H9 (cell line): ENCODE measurements around the gene ACTA1. TPM values are rescaled to one million over a fixed set of nuclear protein-coding genes. Genes with fewer than 3 reads are reported as not detected.

Experiments used
- DNase-seq: peaks from one replicate; pipeline ENCODE4 v3.0.0-alpha.2; 2017
- H2AFZ ChIP-seq: one replicate; pipeline ENCODE4 v1.6.1; 2013; ENCODE audit warnings: mild to moderate bottlenecking, low read length, control low read depth, moderate library complexity
- H2AK5ac ChIP-seq: 2 replicates; pipeline ENCODE4 v1.6.1; 2013; ENCODE audit warnings: low read length, control low read depth, mixed read lengths; ENCODE audit not compliant: insufficient read length
- H2BK120ac ChIP-seq: one replicate; pipeline ENCODE4 v1.6.1; 2013; ENCODE audit warnings: low read depth, mild to moderate bottlenecking, low read length, control low read depth, inconsistent platforms; ENCODE audit not compliant: poor library complexity, severe bottlenecking
- H2BK12ac ChIP-seq: 2 replicates; pipeline ENCODE4 v1.6.1; 2013; ENCODE audit warnings: low read length, control low read depth, mixed read lengths, low read depth; ENCODE audit not compliant: insufficient read length
- H2BK15ac ChIP-seq: 2 replicates; pipeline ENCODE4 v1.6.1; 2013; ENCODE audit warnings: low read depth, low read length, control low read depth
- H2BK20ac ChIP-seq: one replicate; pipeline ENCODE4 v1.6.1; 2013; ENCODE audit warnings: low read depth, mild to moderate bottlenecking, low read length, control low read depth, inconsistent platforms; ENCODE audit not compliant: poor library complexity, severe bottlenecking
- H2BK5ac ChIP-seq: 2 replicates; pipeline ENCODE4 v1.6.1; 2013; ENCODE audit warnings: low read length, control low read depth, mixed read lengths; ENCODE audit not compliant: insufficient read length
- H3K14ac ChIP-seq: 2 replicates; pipeline ENCODE4 v1.6.1; 2013; ENCODE audit warnings: low read length, control low read depth; ENCODE audit not compliant: insufficient read depth
- H3K18ac ChIP-seq: 2 replicates; pipeline ENCODE4 v1.6.1; 2013; ENCODE audit warnings: low read depth, mild to moderate bottlenecking, mixed read lengths, low read length, control low read depth; ENCODE audit not compliant: insufficient read length
- H3K23ac ChIP-seq: 2 replicates; pipeline ENCODE4 v1.6.1; 2013; ENCODE audit warnings: low read length, control low read depth, mixed read lengths, low read depth; ENCODE audit not compliant: insufficient read length
- H3K23me2 ChIP-seq: 2 replicates; pipeline ENCODE4 v1.6.1; 2013; ENCODE audit warnings: low read depth, mild to moderate bottlenecking, mixed read lengths, low read length, control low read depth; ENCODE audit not compliant: insufficient read length, poor library complexity, severe bottlenecking
- H3K27ac ChIP-seq: 2 replicates; pipeline ENCODE4 v1.5.1; 2013; ENCODE audit warnings: low read length, control low read depth, mixed read lengths, low read depth; ENCODE audit not compliant: insufficient read length
- H3K27me3 ChIP-seq: 2 replicates; pipeline ENCODE4 v1.6.1; 2013; ENCODE audit warnings: low read length, control low read depth, inconsistent platforms; ENCODE audit not compliant: insufficient read depth
- H3K4ac ChIP-seq: 2 replicates; pipeline ENCODE4 v1.6.1; 2013; ENCODE audit warnings: low read depth, mild to moderate bottlenecking, control low read depth, inconsistent platforms, low read length, moderate library complexity
- H3K4me1 ChIP-seq: 2 replicates; pipeline ENCODE4 v1.6.1; 2013; ENCODE audit warnings: low read length, control low read depth, inconsistent platforms; ENCODE audit not compliant: insufficient read depth
- H3K4me2 ChIP-seq: 2 replicates; pipeline ENCODE4 v1.6.1; 2013; ENCODE audit warnings: low read length, control low read depth, mixed read lengths; ENCODE audit not compliant: insufficient read length, insufficient read depth
- H3K56ac ChIP-seq: 2 replicates; pipeline ENCODE4 v1.6.1; 2013; ENCODE audit warnings: low read depth, mild to moderate bottlenecking, mixed read lengths, low read length, control low read depth; ENCODE audit not compliant: insufficient read length
- H3K79me1 ChIP-seq: 2 replicates; pipeline ENCODE4 v1.6.1; 2013; ENCODE audit warnings: low read depth, mild to moderate bottlenecking, moderate library complexity, low read length, control low read depth, inconsistent platforms; ENCODE audit not compliant: insufficient read depth, poor library complexity, severe bottlenecking
- H3K79me2 ChIP-seq: 2 replicates; pipeline ENCODE4 v1.6.1; 2013; ENCODE audit warnings: low read length, control low read depth, inconsistent platforms; ENCODE audit not compliant: insufficient read depth
- H3K9ac ChIP-seq: 2 replicates; pipeline ENCODE4 v1.6.1; 2013; ENCODE audit warnings: low read length, control low read depth, mixed read lengths; ENCODE audit not compliant: insufficient read length; ENCODE audit errors: extremely low read depth
- H3K9me3 ChIP-seq: one replicate; pipeline ENCODE4 v1.6.1; 2013; ENCODE audit warnings: low read depth, low read length, inconsistent platforms; ENCODE audit not compliant: control insufficient read depth
- H3T11ph ChIP-seq: one replicate; pipeline ENCODE4 v1.6.1; 2013; ENCODE audit warnings: mild to moderate bottlenecking, low read length, control low read depth, inconsistent platforms
- H4K20me1 ChIP-seq: one replicate; pipeline ENCODE4 v1.6.1; 2013; ENCODE audit not compliant: control insufficient read depth, insufficient read length, insufficient read depth
- H4K5ac ChIP-seq: 2 replicates; pipeline ENCODE4 v1.6.1; 2013; ENCODE audit warnings: low read depth, mild to moderate bottlenecking, mixed read lengths, low read length, control low read depth; ENCODE audit not compliant: insufficient read length
- H4K8ac ChIP-seq: replicated peaks from 2 replicates; pipeline ENCODE4 v1.6.1; 2013; ENCODE audit warnings: low read length, control low read depth, mixed read lengths, low read depth; ENCODE audit not compliant: insufficient read length
- H4K91ac ChIP-seq: 2 replicates; pipeline ENCODE4 v1.6.1; 2013; ENCODE audit warnings: low read depth, mild to moderate bottlenecking, moderate library complexity, mixed read lengths, low read length, control low read depth; ENCODE audit not compliant: insufficient read length
- H3K27ac Mint-ChIP-seq, 3 experiments: 2 replicates in 2 of 3; 3 replicates in 1 of 3; pipeline ENCODE4 v1.8.0; 2020 to 2021; ENCODE audit warnings: mixed read lengths in 3 of 3, mild to moderate bottlenecking in 1 of 3, moderate library complexity in 1 of 3
- H3K27me3 Mint-ChIP-seq: 2 replicates; pipeline ENCODE4 v1.8.0; 2021; ENCODE audit warnings: low read depth, mild to moderate bottlenecking, moderate library complexity, mixed read lengths
- H3K36me3 Mint-ChIP-seq, 3 experiments: 2 replicates in 2 of 3; 3 replicates in 1 of 3; pipeline ENCODE4 v1.8.0; 2020 to 2021; ENCODE audit warnings: low read depth in 3 of 3, mixed read lengths in 3 of 3; ENCODE audit not compliant: insufficient read depth in 1 of 3
- H3K4me1 Mint-ChIP-seq, 2 experiments: 2 replicates each; pipeline ENCODE4 v1.8.0; 2020; ENCODE audit warnings: mixed read lengths in 2 of 2
- H3K4me3 Mint-ChIP-seq, 2 experiments: 2 replicates in 1 of 2; 3 replicates in 1 of 2; pipeline ENCODE4 v1.8.0; 2020 to 2021; ENCODE audit warnings: mild to moderate bottlenecking in 2 of 2, mixed read lengths in 2 of 2, moderate library complexity in 1 of 2
- H3K9me3 Mint-ChIP-seq, 2 experiments: 2 replicates in 1 of 2; 3 replicates in 1 of 2; pipeline ENCODE4 v1.8.0; 2020; ENCODE audit warnings: mild to moderate bottlenecking in 2 of 2, mixed read lengths in 2 of 2, moderate library complexity in 1 of 2
- WGBS: extraction: QIAGEN DNeasy Blood & Tissue Kit; methylation state at CpG from one replicate; pipeline ENCODE4 v1.1.7; 2013; ENCODE audit warnings: missing lambda C conversion rate, low lambda C conversion rate, mixed read lengths; ENCODE audit not compliant: insufficient read length; ENCODE audit errors: extremely low coverage; 5-methylcytosine and 5-hydroxymethylcytosine counted together
- total RNA-seq: library from RNA; stranded (reverse); gene quantifications from 2 replicates; pipeline ENCODE4 v1.2.1, GENCODE V29; 2021
- TF ChIP-seq, protein P1 (sequence below): fragments of 200-600 bp; sonication (generic); conservative IDR thresholded peaks from 3 replicates; pipeline ENCODE4 v1.8.0; 2021; ENCODE audit warnings: antibody characterized with exemption, mild to moderate bottlenecking

The ACTA1 gene
- total RNA-seq, 1 experiment from 2014 or later = 48.5 TPM

DNA sequence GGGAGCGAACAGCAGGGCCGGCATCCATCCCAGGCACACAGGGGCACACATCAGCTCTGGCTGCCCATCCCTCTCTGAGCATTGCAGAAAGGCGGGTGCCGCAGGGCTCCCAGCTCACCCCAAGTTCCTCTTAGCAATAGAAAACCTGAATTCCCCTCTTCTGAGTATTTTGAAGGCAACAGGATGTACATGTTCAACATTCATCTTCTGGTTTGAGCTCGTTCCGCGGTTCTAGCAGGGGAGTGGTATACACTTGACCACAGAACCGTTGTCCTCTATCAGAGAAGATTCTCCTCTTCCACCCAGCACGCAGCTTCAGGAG, 23.6 kb downstream of the ACTA1 start:
- Histone ChIP-seq H3K4me2 (no peak overlapping the region), H3K9me3 (no peaks in the 10 kb centered on the region), H2BK15ac (no peak overlapping the region), H3K9ac (no peak overlapping the region), H3K23me2 (peaks cover 14% of the 10 kb centered on the region), H2BK120ac (no peak overlapping the region), H2BK20ac (no peak overlapping the region), H3K27me3 (peaks cover 7% of the 10 kb centered on the region; the same call in 1 of the 2 replicates), H2BK12ac (no peak overlapping the region), H3K23ac (no peak overlapping the region), H3K79me1 (no peaks in the 10 kb centered on the region), H4K91ac (no peak overlapping the region), H4K5ac (no peak overlapping the region), H2AK5ac (no peak overlapping the region), H3K79me2 (no peaks in the 10 kb centered on the region), H3K4ac (no peak overlapping the region), H3K27ac (no peak overlapping the region), H4K8ac (no peak overlapping the region), H4K20me1 (no peaks in the 10 kb centered on the region), H2AFZ (no peak overlapping the region), H3T11ph (no peak overlapping the region), H2BK5ac (no peak overlapping the region), H3K18ac (no peak overlapping the region), H3K56ac (no peak overlapping the region), H3K14ac (no peak overlapping the region), H3K4me1 (peaks cover 16% of the 10 kb centered on the region; the same call in 1 of the 2 replicates)
- no peak overlapping the region for H3K27ac Mint-ChIP-seq
- DNase-seq = no peak
- peaks cover 74% of the 10 kb centered on the region for H3K27me3 Mint-ChIP-seq
- H3K36me3 Mint-ChIP-seq = peaks cover 0 to 1% (median 0%) of the 10 kb centered on the region in 3 experiments; a peak in 2 of 7 replicates
- WGBS = no CpG with 5 or more reads among the region's 9 CpGs
- H3K4me3 Mint-ChIP-seq = peak overlapping the region in 1 of 2 experiments; percentile 38; a peak in 2 of 5 replicates
- TF ChIP-seq, protein P1, sequence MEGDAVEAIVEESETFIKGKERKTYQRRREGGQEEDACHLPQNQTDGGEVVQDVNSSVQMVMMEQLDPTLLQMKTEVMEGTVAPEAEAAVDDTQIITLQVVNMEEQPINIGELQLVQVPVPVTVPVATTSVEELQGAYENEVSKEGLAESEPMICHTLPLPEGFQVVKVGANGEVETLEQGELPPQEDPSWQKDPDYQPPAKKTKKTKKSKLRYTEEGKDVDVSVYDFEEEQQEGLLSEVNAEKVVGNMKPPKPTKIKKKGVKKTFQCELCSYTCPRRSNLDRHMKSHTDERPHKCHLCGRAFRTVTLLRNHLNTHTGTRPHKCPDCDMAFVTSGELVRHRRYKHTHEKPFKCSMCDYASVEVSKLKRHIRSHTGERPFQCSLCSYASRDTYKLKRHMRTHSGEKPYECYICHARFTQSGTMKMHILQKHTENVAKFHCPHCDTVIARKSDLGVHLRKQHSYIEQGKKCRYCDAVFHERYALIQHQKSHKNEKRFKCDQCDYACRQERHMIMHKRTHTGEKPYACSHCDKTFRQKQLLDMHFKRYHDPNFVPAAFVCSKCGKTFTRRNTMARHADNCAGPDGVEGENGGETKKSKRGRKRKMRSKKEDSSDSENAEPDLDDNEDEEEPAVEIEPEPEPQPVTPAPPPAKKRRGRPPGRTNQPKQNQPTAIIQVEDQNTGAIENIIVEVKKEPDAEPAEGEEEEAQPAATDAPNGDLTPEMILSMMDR = no peak
- peaks cover 30 to 54% of the 10 kb centered on the region in 2 experiments for H3K4me1 Mint-ChIP-seq
- H3K9me3 Mint-ChIP-seq = no peaks in the 10 kb centered on the region; a peak in 1 of 5 replicates
